Endothelial cell of umbilical vein (primary cell): Measurements from ENCODE around the gene ATP6V1B1. TPM values are rescaled to one million over a fixed set of nuclear protein-coding genes. Genes with fewer than 3 reads are reported as not detected.

Experiments used
- BruUV-seq: library from RNA; stranded (reverse); fragments of 400-500 nt; replicated peaks from 2 replicates; lab custom pipeline; 2021; lab: Mats Ljungman, UMichigan
- CTCF ChIA-PET: fragments of 300-600, 350-600 bp; sonication (Branson Sonifier 250); formaldehyde crosslinking; loops from one replicate; lab custom pipeline; 2021; ENCODE audit warnings: antibody characterized with exemption, inconsistent platforms; lab: Charles Lee
- POLR2A ChIA-PET: fragments of 300-600, 350-600 bp; sonication (Branson Sonifier 250); formaldehyde crosslinking; loops from one replicate; lab custom pipeline; 2021; ENCODE audit warnings: antibody characterized with exemption, inconsistent platforms; lab: Charles Lee
- DNase-seq: peaks from one replicate; pipeline ENCODE4 v3.0.0-alpha.2; 2011; ENCODE audit warnings: low read depth, low spot score
- FAIRE-seq: peaks from 2 replicates; lab custom pipeline; 2011; peaks lifted over from hg19 to GRCh38; lab: Jason Lieb, UNC
- H2AFZ ChIP-seq: 2 replicates; pipeline ENCODE4 v1.6.0; 2012; ENCODE audit warnings: low read depth, low read length, control low read depth, inconsistent platforms
- H3K27ac ChIP-seq: 2 replicates; pipeline ENCODE4 v1.5.1; 2011; ENCODE audit warnings: low read depth, mild to moderate bottlenecking, control low read depth, low read length, moderate library complexity; ENCODE audit not compliant: insufficient read depth
- H3K27me3 ChIP-seq, 2 experiments: 2 replicates each; pipeline versions ENCODE4 v1.6.0 to v1.6.1; 2011; ENCODE audit warnings: low read length in 2 of 2, mixed read lengths in 1 of 2; ENCODE audit not compliant: control insufficient read depth in 2 of 2, insufficient read depth in 2 of 2
- H3K36me3 ChIP-seq, 2 experiments: 2 replicates in 1 of 2; 3 replicates in 1 of 2; pipeline ENCODE4 v1.5.1; 2011; ENCODE audit warnings: low read length in 2 of 2, mild to moderate bottlenecking in 1 of 2, moderate library complexity in 1 of 2; ENCODE audit not compliant: control insufficient read depth in 2 of 2, insufficient read depth in 2 of 2; ENCODE audit errors: extremely low read depth in 1 of 2
- H3K4me1 ChIP-seq: 3 replicates; pipeline ENCODE4 v1.5.1; 2011; ENCODE audit warnings: mild to moderate bottlenecking, low read length; ENCODE audit not compliant: control insufficient read depth, insufficient read depth; ENCODE audit errors: extremely low read depth
- H3K4me2 ChIP-seq: 2 replicates; pipeline ENCODE4 v1.6.1; 2011; ENCODE audit warnings: low read length, control low read depth, mixed read lengths; ENCODE audit not compliant: insufficient read depth
- H3K4me3 ChIP-seq, 3 experiments: fragments of 200-600 bp in 1 of 3; sonication (generic), shearing (Covaris generic) in 1 of 3; replicated peaks in 1 of 3; 2 replicates each; pipeline ENCODE4 v1.5.1; 2011 to 2016; ENCODE audit warnings: control low read depth in 3 of 3, low read length in 3 of 3, mild to moderate bottlenecking in 2 of 3, inconsistent platforms in 1 of 3, low read depth in 1 of 3, moderate library complexity in 1 of 3; ENCODE audit not compliant: insufficient read depth in 1 of 3
- H3K79me2 ChIP-seq: 2 replicates; pipeline ENCODE4 v1.6.0; 2012; ENCODE audit warnings: low read length, inconsistent platforms; ENCODE audit not compliant: control insufficient read depth, insufficient read depth
- H3K9ac ChIP-seq: replicated peaks from 2 replicates; pipeline ENCODE3; 2011; ENCODE audit warnings: low read length, control low read depth; ENCODE audit not compliant: insufficient read depth; ENCODE audit errors: extremely low read depth
- H3K9me1 ChIP-seq: replicated peaks from 3 replicates; pipeline ENCODE4 v1.6.0; 2011; ENCODE audit warnings: mild to moderate bottlenecking, low read length; ENCODE audit not compliant: control insufficient read depth, insufficient read depth; ENCODE audit errors: extremely low read depth
- H3K9me3 ChIP-seq: replicated peaks from 2 replicates; pipeline ENCODE4 v1.5.1; 2012; ENCODE audit warnings: low read length, inconsistent platforms; ENCODE audit not compliant: control insufficient read depth, insufficient read depth
- H4K20me1 ChIP-seq: replicated peaks from 2 replicates; pipeline ENCODE3; 2011; ENCODE audit warnings: mild to moderate bottlenecking, low read length; ENCODE audit not compliant: control insufficient read depth, insufficient read depth; ENCODE audit errors: extremely low read depth
- CTCF ChIP-seq, 2 donors: IDR thresholded peaks; 1 replicate in 1 of 2; 2 replicates in 1 of 2; pipeline ENCODE4 v1.5.1; 2011; ENCODE audit warnings: low read length in 2 of 2, mild to moderate bottlenecking in 2 of 2, moderate library complexity in 2 of 2, control low read depth in 1 of 2, inconsistent platforms in 1 of 2, low read depth in 1 of 2; ENCODE audit not compliant: insufficient read depth in 1 of 2; ENCODE audit errors: extremely low read depth in 1 of 2
- EZH2 ChIP-seq: IDR thresholded peaks from 2 replicates; pipeline ENCODE4 v1.6.1; 2012; ENCODE audit warnings: borderline replicate concordance, low read depth, mild to moderate bottlenecking, moderate library complexity, low read length, inconsistent platforms; ENCODE audit not compliant: severe bottlenecking
- FOS ChIP-seq: IDR thresholded peaks from 2 replicates; pipeline ENCODE4 v1.6.1; 2011; ENCODE audit warnings: mild to moderate bottlenecking, low read length, moderate library complexity, borderline replicate concordance; ENCODE audit not compliant: insufficient read depth
- GATA2 ChIP-seq: IDR thresholded peaks from 2 replicates; pipeline ENCODE4 v1.7.0; 2011; ENCODE audit warnings: low read depth, mild to moderate bottlenecking, moderate library complexity, mixed read lengths, low read length; ENCODE audit not compliant: insufficient read length, insufficient read depth
- JUN ChIP-seq: IDR thresholded peaks from 2 replicates; pipeline ENCODE4 v1.6.1; 2011; ENCODE audit warnings: borderline replicate concordance, low read depth; ENCODE audit not compliant: insufficient read length, insufficient read depth
- MAX ChIP-seq: IDR thresholded peaks from 2 replicates; pipeline ENCODE4 v1.6.1; 2011; ENCODE audit not compliant: insufficient read depth, insufficient read length
- MYC ChIP-seq: IDR thresholded peaks from one replicate; pipeline ENCODE4 v1.6.1; 2011; ENCODE audit warnings: mild to moderate bottlenecking, low read depth, low read length
- POLR2A ChIP-seq: IDR thresholded peaks from 2 replicates; pipeline ENCODE4 v1.6.1; 2012; ENCODE audit warnings: low read depth, mild to moderate bottlenecking, control low read depth, low read length
- POLR2AphosphoS5 ChIP-seq: IDR thresholded peaks from 2 replicates; pipeline ENCODE4 v1.6.1; 2012; ENCODE audit warnings: low read depth, mild to moderate bottlenecking, control low read depth, low read length, moderate library complexity; ENCODE audit not compliant: insufficient read depth
- dilution Hi-C: fragments of 300-500 bp; cut with MboI; formaldehyde crosslinking; loops from one replicate; pipeline ENCODE4 v1.15.0; 2019; ENCODE audit warnings: low sequenced_read_pairs; ENCODE audit not compliant: extremely low pct_ligation_motif_present
- intact Hi-C: fragments of 100-400 bp; cut with micrococcal nuclease; formaldehyde crosslinking; loops from one replicate; pipeline ENCODE4 v1.10.0; 2022
- polyA plus RNA-seq, 4 experiments: library from polyadenylated mRNA; depleted of rRNA in 3 of 4; stranded (reverse) in 3 of 4; unstranded in 1 of 4; fragments of >200 nt; gene quantifications; 2 replicates each; pipeline versions ENCODE4 v1.2.1 to v1.2.3, GENCODE V29; 2011 to 2012; ENCODE audit warnings: missing spikeins in 1 of 4
- total RNA-seq: library from RNA; stranded (reverse); gene quantifications from 2 replicates; pipeline ENCODE4 v1.2.3, GENCODE V29; 2021

The ATP6V1B1 gene
- total and polyA plus RNA-seq, 2 donors (not counting 3 experiments of a cell fraction or from before 2014, with no cell fraction given): 0.77 TPM; not detected in 1

GRCh38 chr2:70893186-70893585, 42.5 kb upstream of the ATP6V1B1 start:
- Histone ChIP-seq H4K20me1 (no peaks in the 10 kb centered on the region), H3K27me3 (peaks cover 87 to 100% of the 10 kb centered on the region in 2 experiments), H3K79me2 (no peaks in the 10 kb centered on the region), H3K9me1 (no peaks in the 10 kb centered on the region), H2AFZ (no peak overlapping the region), H3K4me1 (no peaks in the 10 kb centered on the region), H3K27ac (no peak overlapping the region), H3K9ac (no peak overlapping the region), H3K4me3 (no peak overlapping the region), H3K36me3 (no peaks in the 10 kb centered on the region), H3K4me2 (no peak overlapping the region), H3K9me3 (no peaks in the 10 kb centered on the region)
- no TSS peak for BruUV-seq
- no peak for DNase-seq
- dilution Hi-C loops: no loop called here
- CTCF ChIA-PET: interaction anchor here (0.7 to 1.9 kb wide), 8 partner anchors 10 to 55 kb away, joined by 3 to 8 read pairs (median 4); partner anchors contain the start of gene ATP6V1B1
- intact Hi-C loops: no loop called here
- no peak for TF ChIP-seq POLR2AphosphoS5
- no peak for TF ChIP-seq MAX
- no peak for TF ChIP-seq MYC
- TF ChIP-seq POLR2A: no peak
- no peak for TF ChIP-seq FOS
- no peak for TF ChIP-seq CTCF (IDR thresholded peaks at IDR 0.05; ENCODE audit: extremely low read depth in 1 of 2, insufficient read depth in 1 of 2, low read depth in 1 of 2, low read length in 2 of 2)
- TF ChIP-seq GATA2: no peak
- no peak for TF ChIP-seq JUN
- no peak for TF ChIP-seq EZH2
- POLR2A ChIA-PET: no interaction called here
- no peak for FAIRE-seq
